ENCODE results near the gene POLR3K.

The POLR3K gene

GRCh38 chr16:53346-54236 lies at the start of gene POLR3K, which contains the start of gene SNRNP25:
TSS of gene POLR3K (minus strand) at chr16:53608. CDS start at chr16:53586, 22 bp downstream.
TSS of gene SNRNP25 (plus strand) at chr16:53828. CDS start at chr16:54017, 189 bp downstream.
- DNase-seq = peak; percentile 98

- no peak for DNase-seq
Observed at GRCh38 chr16:102060-102855, 48.9 kb upstream of the POLR3K start.

DNA sequence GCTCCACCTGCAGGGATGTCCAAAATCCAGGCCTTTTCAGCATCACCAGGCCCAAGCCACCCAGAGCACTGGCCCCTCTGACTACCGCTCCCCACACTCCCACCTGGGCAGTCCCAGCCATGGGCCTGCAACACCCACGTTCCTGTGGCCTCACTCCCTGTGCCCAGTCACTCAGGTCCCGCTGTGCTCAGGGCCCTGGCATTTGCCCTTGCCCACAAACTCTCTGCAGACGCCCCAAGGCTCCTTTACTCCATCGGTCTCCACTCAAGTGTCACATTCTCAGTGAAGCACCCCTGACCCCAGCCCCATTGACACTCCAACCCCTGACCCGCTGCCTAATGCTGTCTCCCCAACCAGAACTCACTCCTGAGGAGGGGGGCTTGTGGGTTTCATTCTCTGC lies 48.2 kb upstream of the POLR3K start:
- no peak for DNase-seq

GRCh38 chr16:100989-101388 lies 47.6 kb upstream of the POLR3K start:
- DNase-seq = no peak

DNA sequence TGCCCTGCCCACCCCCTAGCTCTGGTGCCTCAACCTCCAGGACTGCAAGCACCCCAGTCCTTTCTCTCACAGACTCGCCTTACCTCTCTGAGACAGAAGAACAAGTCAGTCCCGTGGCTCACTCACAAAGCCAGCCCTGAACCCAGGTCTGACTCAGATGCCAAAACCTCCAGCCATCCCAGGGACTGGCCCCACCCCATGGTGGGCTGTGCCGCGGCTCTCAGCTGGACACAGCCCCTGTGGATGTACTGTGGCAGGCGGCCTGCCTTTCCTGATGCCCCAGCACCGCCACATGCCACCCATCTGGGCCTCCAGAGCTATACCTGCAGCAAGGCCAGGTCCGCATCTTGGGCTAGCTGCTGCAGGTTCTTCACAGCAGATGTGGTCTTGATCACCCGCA lies 44.4 kb upstream of the POLR3K start:
- DNase-seq = no peak

- DNase-seq = peak; percentile 85
Observed at GRCh38 chr16:96935-97381, 43.5 kb upstream of the POLR3K start.

DNA sequence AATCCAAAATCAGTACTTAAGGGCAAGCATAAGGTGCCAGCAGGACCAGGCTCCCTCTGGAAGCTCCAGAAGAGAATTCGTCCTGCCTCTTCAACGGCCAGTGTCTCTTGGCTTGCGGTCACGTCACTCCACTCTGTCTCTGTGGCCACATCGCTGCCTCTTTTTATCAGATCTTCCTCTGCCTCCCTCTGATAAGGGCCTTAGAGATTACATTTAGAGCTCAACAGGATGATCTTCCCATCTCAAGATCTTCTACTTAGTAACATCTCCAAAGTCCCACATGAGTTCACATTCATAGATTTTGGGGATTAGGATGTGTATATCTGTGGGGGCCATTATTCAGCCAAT lies 41.5 kb upstream of the POLR3K start:
- DNase-seq = no peak

DNA sequence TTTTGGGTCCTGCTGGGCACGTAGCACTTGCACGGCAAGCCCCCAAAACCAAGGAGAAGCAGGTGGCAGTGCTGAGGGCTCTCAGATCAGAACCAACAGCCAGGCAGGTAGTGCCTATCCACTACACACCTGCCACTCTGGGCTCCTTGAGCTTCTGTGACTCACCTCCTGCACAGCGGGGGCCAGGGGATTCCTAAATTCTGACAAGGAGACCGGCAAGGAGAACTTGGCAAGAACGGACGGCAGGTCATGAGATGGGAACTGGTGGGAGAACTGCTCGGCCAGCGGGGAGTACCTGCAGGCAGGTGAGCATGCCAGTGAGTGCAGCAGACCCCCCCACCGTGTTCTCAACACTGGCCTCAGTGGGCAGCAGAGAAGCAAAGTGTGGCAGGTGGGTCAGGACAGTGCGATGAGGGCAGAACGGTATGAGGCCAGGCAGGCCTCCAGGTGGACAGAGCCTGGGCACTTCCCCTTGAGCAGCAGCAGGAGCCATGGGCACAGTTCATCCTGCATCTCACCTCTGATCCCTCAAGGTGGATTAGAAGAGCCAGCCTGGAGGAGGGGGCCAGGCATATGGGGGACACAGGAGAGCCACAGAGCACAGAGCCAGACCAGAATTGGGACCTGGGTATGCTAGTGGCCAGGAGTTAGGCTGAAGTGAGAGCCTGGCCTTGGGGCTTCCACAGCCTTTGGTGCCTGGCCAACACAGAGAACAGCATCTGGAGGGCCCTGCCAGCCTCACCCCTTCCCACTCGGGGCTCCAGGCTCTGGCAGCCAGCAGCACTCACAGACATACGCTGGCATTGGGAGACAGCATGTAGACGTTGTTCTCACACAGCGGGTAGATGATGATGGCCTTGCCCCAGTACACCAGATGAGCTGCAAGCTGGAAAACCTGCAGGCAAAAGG lies 39.3 kb upstream of the POLR3K start:
- DNase-seq = peak; percentile 39

DNA sequence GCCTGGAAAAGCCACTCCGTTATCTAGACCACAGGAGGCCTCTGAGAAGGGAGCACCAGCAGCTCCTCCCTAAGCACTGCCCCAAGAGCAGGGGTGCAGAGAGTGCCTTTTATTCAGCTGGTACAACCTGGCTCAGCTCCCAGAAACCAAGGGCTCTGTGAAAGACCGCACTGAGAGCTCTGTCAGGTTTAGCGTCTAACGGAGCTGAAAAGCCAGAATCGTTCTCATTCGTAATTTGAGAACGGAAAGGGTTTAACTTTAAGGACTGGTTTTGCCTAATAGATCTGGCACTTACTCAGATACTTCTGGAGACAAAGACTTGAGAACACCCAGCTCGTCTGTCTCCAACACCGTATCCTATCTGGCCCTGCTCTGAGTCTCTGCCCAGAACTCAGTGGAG lies 38.1 kb upstream of the POLR3K start:
- DNase-seq = peak; percentile 91

GRCh38 chr16:89391-90302 lies 36.2 kb upstream of the POLR3K start:
- DNase-seq = no peak

- DNase-seq = no peak
Observed at GRCh38 chr16:88613-89012, 35.2 kb upstream of the POLR3K start.

GRCh38 chr16:86483-86952 lies 33.1 kb upstream of the POLR3K start:
- no peak for DNase-seq

- DNase-seq = no peak
Observed at GRCh38 chr16:85865-86264, 32.5 kb upstream of the POLR3K start.

DNA sequence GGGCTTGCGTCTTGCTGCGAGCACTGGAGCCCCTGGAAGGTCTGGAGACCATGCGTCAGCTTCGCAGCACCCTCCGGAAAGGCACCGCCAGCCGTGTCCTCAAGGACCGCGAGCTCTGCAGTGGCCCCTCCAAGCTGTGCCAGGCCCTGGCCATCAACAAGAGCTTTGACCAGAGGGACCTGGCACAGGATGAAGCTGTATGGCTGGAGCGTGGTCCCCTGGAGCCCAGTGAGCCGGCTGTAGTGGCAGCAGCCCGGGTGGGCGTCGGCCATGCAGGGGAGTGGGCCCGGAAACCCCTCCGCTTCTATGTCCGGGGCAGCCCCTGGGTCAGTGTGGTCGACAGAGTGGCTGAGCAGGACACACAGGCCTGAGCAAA lies 32.0 kb upstream of the POLR3K start:
- no peak for DNase-seq

DNA sequence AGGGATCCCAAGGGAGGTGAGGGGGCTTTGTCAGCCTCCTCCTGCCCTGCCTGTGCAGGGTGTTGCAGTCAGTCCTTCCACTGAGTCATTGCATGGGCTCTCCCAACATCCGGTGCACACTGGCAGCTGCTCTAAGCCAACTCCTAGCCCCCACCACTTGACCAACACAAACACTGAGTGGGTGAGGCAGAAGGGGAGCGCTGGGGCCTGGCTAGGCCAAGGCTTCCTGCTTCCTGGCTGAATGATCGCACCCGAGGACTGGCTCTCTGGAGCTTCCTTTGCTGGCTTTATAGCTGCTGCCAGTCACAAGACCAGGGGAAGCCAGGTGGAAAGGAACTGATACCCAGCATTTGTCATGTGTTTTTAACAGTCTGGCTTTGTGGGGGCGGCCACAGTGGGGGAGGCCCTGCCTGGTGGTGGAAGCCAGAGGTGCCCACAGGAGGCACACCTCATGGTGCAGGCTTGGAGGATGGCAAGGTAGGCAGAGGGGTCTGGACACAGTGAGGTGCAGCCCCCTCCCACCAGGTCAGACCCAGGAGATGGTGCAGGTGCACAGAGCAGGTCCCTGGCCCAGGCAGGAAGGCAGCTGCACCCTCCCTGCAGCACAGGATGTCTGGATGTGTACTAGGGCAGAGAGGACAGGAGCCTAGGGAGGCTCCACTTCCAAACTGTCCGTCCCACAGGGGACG lies 31.5 kb upstream of the POLR3K start:
- peak; percentile 86 for DNase-seq

DNA sequence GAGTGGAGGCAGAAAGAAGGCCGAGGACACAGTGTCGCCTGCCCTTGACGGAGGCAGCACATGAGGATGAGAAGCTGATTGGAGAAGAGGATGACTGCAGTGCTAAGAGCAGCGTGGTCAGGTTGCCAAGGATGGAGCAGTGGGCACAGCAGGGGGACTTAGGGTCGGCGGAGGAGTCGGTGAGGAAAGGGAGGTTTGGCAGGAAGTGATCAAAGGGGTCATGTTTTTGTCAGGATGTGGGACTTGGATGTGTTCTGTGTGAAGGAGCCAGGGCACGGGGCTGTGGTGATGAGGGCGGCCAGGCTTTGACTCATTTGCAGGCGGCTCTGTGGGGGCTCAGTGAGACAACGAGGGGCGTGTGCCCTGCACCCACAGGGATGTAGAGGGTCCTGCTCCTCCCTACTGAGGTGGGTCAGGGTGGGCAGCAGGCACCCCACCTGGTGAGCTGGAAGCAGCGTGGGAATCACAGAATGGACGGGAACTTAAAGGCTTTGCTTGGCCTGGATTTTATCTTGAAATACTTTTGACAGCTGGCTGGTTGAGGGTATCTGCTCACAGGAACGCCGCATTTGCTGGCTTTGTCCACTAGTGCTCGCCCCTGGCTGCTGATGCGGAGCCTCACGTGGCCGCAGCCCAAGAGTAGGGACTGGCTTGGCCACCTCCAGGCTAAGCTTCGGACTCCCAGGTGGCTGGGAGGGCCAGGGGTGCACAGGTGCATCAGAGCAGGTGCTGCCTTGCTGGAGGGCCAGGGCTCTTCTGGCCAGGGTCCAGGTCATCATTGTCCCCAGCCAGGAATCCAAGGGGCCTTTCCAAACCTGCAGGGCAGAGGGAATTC lies 30.6 kb upstream of the POLR3K start:
- peak; percentile 64 for DNase-seq

DNA sequence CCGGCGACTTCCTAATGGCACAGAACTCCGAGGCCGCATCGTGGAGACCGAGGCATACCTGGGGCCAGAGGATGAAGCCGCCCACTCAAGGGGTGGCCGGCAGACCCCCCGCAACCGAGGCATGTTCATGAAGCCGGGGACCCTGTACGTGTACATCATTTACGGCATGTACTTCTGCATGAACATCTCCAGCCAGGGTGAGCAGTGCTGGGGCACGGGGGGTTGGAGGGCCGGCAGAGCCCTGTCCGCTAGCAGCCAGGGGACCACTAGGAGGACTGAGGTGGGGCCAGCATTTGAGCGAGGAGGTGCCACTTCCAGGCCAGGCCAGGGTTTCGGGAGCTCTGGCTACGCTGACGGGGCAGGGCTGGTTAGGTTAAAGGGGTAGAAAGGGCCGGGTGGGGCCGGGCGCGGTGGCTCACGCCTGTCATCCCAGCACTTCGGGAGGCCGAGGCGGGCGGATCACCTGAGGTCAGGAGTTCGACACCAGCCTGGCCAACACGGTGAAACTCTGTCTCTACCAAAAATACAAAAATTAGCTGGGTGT lies 29.7 kb upstream of the POLR3K start:
- DNase-seq = no peak

DNA sequence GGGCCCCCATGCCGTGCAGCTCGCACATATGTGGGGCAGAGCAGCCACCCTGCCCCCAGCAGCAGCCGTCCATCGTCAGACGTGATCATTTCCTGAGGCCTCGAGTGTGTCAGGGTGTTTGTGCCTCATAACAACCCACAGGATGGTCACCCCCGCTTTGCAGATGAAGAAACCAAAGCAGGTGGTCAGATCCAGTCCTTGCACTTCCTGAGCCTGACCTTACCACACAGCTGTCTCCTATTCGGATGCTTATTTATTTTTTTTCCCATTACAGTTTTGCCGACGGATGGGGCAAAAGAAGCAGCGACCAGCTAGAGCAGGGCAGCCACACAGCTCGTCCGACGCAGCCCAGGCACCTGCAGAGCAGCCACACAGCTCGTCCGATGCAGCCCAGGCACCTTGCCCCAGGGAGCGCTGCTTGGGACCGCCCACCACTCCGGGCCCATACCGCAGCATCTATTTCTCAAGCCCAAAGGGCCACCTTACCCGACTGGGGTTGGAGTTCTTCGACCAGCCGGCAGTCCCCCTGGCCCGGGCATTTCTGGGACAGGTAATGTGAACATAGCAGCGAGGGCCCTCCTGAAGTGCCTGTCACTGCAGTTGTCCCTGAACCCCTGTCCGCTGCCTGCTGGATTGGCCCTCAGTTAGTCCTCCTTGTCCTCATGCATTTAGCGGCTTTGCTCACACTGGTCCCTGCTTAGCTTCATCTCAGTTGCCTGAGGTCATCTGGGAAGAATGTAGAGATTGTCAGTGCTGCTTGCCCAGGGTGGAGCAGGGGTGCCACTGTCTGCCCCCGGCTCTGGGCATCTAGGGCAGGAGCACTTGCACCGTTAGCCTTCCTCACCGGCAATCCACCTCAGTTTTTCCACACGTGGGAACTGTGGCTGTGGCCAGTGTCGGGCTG lies 26.0 kb upstream of the POLR3K start:
- DNase-seq = no peak
